SJSA1 (cell line): Measurements from ENCODE around the gene SHROOM3. TPM values are rescaled to one million over a fixed set of nuclear protein-coding genes. Genes with fewer than 3 reads are reported as not detected.
A peak's percentile ranks its signal among the peaks of the same experiment; 100 is the strongest.

Experiments
- DNase-seq, 2 experiments: peaks; one replicate each; pipeline ENCODE4 v3.0.0-alpha.2; 2015 to 2020; ENCODE audit warnings: low spot score in 2 of 2, low read depth in 1 of 2
- H3K27ac ChIP-seq: fragments of 250-450 bp; sonication (Bioruptor Pico); 2 replicates; pipeline ENCODE4 v1.5.1; 2020; ENCODE audit warnings: mild to moderate bottlenecking, moderate library complexity
- H3K27me3 ChIP-seq: fragments of 250-450 bp; sonication (Bioruptor Pico); replicated peaks from 2 replicates; pipeline ENCODE4 v1.5.1; 2020; ENCODE audit warnings: mild to moderate bottlenecking, moderate library complexity
- H3K36me3 ChIP-seq: fragments of 250-450 bp; sonication (Bioruptor Pico); 2 replicates; pipeline ENCODE4 v1.5.1; 2020; ENCODE audit warnings: mild to moderate bottlenecking
- H3K4me1 ChIP-seq: fragments of 250-450 bp; sonication (Bioruptor Pico); replicated peaks from 2 replicates; pipeline ENCODE4 v1.6.1; 2021; ENCODE audit warnings: mild to moderate bottlenecking
- H3K4me3 ChIP-seq: fragments of 250-450 bp; sonication (Bioruptor Pico); 2 replicates; pipeline ENCODE4 v1.5.1; 2020; ENCODE audit warnings: mild to moderate bottlenecking
- H3K9me3 ChIP-seq: fragments of 250-450 bp; sonication (Bioruptor Pico); replicated peaks from 2 replicates; pipeline ENCODE4 v1.5.1; 2020; ENCODE audit warnings: mild to moderate bottlenecking
- total RNA-seq: library from RNA; depleted of rRNA; stranded (reverse); fragments of >200 nt; shearing (Covaris generic); gene quantifications from 2 replicates; pipeline ENCODE4 v1.2.3, GENCODE V29; 2014

The SHROOM3 gene
- total RNA-seq, 1 experiment from 2014 or later = 18.7 TPM

GRCh38 chr4:76616526-76616925 is 181.5 kb downstream of the SHROOM3 start:
- no peaks in the 10 kb centered on the region for H3K9me3 ChIP-seq
- H3K4me3 ChIP-seq = no peak overlapping the region
- no peak overlapping the region for H3K27ac ChIP-seq
- H3K4me1 ChIP-seq = peaks cover 14% of the 10 kb centered on the region
- H3K27me3 ChIP-seq = no peaks in the 10 kb centered on the region
- no peak for DNase-seq
- no peaks in the 10 kb centered on the region for H3K36me3 ChIP-seq

DNA sequence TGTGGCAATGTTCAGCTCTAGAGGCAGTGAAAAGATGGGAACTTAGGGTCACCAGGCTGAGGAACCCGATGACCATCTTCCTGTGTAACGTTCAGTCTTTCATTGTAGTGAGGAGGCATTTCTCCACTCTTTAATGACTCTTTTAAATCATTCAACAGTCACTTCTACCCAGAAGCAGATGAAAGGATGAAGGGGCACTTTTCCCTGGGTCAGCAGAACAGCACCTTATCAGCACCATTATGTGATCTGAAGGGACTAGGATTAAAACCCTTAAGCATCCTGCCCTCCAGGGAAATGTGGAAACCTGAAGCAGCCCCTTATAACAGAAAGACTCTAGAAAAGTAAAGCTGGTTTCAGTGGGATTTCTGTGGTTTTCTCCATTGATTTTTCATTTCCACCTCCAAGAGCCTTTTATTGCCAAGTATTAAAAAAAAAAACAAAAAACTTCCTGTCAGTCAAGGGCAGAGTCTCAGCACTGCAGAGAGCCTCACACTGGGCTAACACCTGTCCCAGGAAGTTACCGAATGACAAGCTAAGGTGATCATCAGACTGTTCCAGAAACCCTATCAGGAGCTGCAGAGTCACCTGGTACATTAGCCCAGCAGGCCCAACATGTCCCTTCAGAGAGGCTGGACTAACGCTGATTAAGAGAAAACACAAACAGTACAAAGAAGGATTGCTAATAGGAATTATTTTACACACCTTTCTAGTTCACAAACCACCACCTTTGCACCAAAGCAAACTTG is 185.9 kb downstream of the SHROOM3 start:
- Histone ChIP-seq H3K9me3 (no peaks in the 10 kb centered on the region), H3K27ac (no peak overlapping the region), H3K4me3 (no peak overlapping the region), H3K36me3 (no peaks in the 10 kb centered on the region), H3K27me3 (no peaks in the 10 kb centered on the region), H3K4me1 (peaks cover 40% of the 10 kb centered on the region)
- no peak for DNase-seq

GRCh38 chr4:76622126-76622525 is 187.1 kb downstream of the SHROOM3 start:
- no peaks in the 10 kb centered on the region for H3K27me3 ChIP-seq
- H3K9me3 ChIP-seq = no peaks in the 10 kb centered on the region
- H3K27ac ChIP-seq = peak overlapping the region; percentile 70
- no peak for DNase-seq
- H3K36me3 ChIP-seq = no peaks in the 10 kb centered on the region
- H3K4me3 ChIP-seq = no peak overlapping the region
- peaks cover 49% of the 10 kb centered on the region for H3K4me1 ChIP-seq

GRCh38 chr4:76622717-76623116 is 187.7 kb downstream of the SHROOM3 start:
- no peak for DNase-seq
- H3K27me3 ChIP-seq = no peaks in the 10 kb centered on the region
- peaks cover 50% of the 10 kb centered on the region for H3K4me1 ChIP-seq
- no peaks in the 10 kb centered on the region for H3K36me3 ChIP-seq
- no peak overlapping the region for H3K4me3 ChIP-seq
- peak overlapping the region; percentile 70 for H3K27ac ChIP-seq
- H3K9me3 ChIP-seq = no peaks in the 10 kb centered on the region

GRCh38 chr4:76623217-76624045 is 188.4 kb downstream of the SHROOM3 start:
- H3K4me1 ChIP-seq = peaks cover 50% of the 10 kb centered on the region
- no peaks in the 10 kb centered on the region for H3K9me3 ChIP-seq
- no peaks in the 10 kb centered on the region for H3K27me3 ChIP-seq
- no peak for DNase-seq
- H3K36me3 ChIP-seq = no peaks in the 10 kb centered on the region
- H3K4me3 ChIP-seq = no peak overlapping the region
- H3K27ac ChIP-seq = peak overlapping the region; percentile 70

GRCh38 chr4:76624241-76624681 is 189.2 kb downstream of the SHROOM3 start:
- DNase-seq = peak; percentile 75 to 80
- Histone ChIP-seq H3K36me3 (no peaks in the 10 kb centered on the region), H3K9me3 (no peaks in the 10 kb centered on the region), H3K27me3 (no peaks in the 10 kb centered on the region), H3K27ac (peak overlapping the region; percentile 70), H3K4me1 (peaks cover 50% of the 10 kb centered on the region), H3K4me3 (no peak overlapping the region)

- H3K36me3 ChIP-seq = no peaks in the 10 kb centered on the region
- peak overlapping the region; percentile 70 for H3K27ac ChIP-seq
- peaks cover 53% of the 10 kb centered on the region for H3K4me1 ChIP-seq
- DNase-seq = no peak
- H3K4me3 ChIP-seq = no peak overlapping the region
- no peaks in the 10 kb centered on the region for H3K9me3 ChIP-seq
- no peaks in the 10 kb centered on the region for H3K27me3 ChIP-seq
Observed at GRCh38 chr4:76624931-76625715, 190.1 kb downstream of the SHROOM3 start.

DNA sequence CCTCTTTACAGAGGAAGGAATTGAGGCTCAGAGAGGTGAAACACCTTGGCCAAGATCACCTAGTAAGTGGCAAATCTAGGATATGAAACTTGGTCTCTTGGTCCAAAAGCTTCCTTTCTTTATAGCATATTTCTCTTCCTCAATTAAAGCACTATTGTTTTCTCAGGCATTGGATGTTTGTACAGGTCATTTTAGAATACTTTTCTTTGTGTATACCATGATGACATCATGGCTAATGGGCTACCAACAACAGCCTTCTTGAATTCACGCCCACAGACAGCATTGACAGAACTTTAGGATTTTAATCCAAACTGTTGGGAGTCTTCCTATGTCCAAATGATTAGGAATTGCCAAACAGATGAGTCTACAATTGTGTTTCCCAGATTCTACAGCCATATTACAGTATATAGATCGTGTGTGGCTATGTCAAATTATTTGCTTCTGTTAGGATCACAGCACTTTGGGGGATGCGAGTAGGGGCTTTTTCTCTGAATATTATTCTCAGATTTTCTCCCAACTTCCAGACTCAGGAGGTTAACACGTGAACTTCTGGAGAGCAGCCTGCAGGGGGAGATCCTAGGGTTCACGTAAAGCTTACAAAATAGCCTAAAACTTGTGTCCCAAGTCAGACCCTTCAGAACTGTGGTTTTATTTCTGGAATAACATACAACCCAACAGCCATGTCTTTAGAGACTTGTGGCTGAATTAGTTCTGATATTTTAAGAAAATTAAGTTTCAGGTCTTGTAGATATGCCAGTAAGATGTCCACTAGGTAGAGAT is 191.8 kb downstream of the SHROOM3 start:
- no peak overlapping the region for H3K27ac ChIP-seq
- no peak for DNase-seq
- H3K9me3 ChIP-seq = no peaks in the 10 kb centered on the region
- H3K4me1 ChIP-seq = peaks cover 54% of the 10 kb centered on the region
- no peak overlapping the region for H3K4me3 ChIP-seq
- H3K36me3 ChIP-seq = no peaks in the 10 kb centered on the region
- no peaks in the 10 kb centered on the region for H3K27me3 ChIP-seq

- Histone ChIP-seq H3K4me3 (no peak overlapping the region), H3K36me3 (no peaks in the 10 kb centered on the region)
- DNase-seq = no peak
Observed at GRCh38 chr4:76628251-76628650, 193.2 kb downstream of the SHROOM3 start.

DNA sequence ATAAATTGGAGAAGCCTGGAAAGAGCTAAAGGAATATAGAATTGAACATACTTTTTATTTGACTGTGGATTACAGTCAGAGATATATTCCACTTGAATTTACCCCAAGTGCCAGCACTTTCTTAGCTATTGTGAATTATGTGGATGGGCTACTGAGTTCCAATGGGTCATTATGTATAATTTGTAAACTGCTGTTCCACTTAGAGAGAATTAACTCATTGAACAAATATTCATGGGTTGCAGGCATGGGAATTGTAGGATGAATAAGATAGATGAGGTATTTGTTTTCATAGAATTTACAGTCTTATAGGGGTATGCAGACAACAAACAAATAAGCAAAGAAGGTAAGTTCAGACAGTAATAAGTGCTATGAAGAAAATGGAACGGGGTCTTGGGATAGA is 195.7 kb downstream of the SHROOM3 start:
- Histone ChIP-seq H3K27ac (no peak overlapping the region), H3K4me1 (peaks cover 39% of the 10 kb centered on the region)
- no peak for DNase-seq

More at GRCh38 chr4:76628251-76628650, 193.2 kb downstream of the SHROOM3 start:
- peaks cover 41% of the 10 kb centered on the region for H3K4me1 ChIP-seq
- no peaks in the 10 kb centered on the region for H3K27me3 ChIP-seq
- no peaks in the 10 kb centered on the region for H3K9me3 ChIP-seq
- H3K27ac ChIP-seq = no peak overlapping the region

DNA sequence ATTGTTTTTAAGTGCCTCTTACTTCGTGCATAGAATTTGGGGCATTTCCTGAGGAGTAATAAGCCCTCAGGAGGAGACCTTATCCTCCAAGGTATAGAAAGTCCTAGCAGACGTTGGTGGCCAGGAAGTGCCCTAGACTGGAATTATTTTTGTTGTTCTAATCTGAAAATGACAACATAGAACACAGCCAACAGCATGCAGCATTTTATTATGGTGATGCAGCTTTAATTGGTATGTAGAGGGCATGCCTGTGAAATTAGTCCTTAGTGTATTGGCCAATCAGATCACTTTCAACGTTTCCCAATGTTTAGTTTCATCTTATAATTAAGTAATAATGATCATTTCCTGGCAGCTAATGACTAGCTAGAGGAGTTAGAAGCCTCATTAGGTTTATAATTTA is 199.2 kb downstream of the SHROOM3 start:
- no peak overlapping the region for H3K4me3 ChIP-seq
- H3K27me3 ChIP-seq = no peaks in the 10 kb centered on the region
- DNase-seq = peak; percentile 66 to 83
- peaks cover 32% of the 10 kb centered on the region for H3K4me1 ChIP-seq
- H3K36me3 ChIP-seq = no peaks in the 10 kb centered on the region
- no peaks in the 10 kb centered on the region for H3K9me3 ChIP-seq
- H3K27ac ChIP-seq = peak overlapping the region; percentile 88

More for the DNA sequence above, 195.7 kb downstream of the SHROOM3 start:
- Histone ChIP-seq H3K4me3 (no peak overlapping the region), H3K36me3 (no peaks in the 10 kb centered on the region), H3K9me3 (no peaks in the 10 kb centered on the region), H3K27me3 (no peaks in the 10 kb centered on the region)

- Histone ChIP-seq H3K4me3 (no peak overlapping the region), H3K9me3 (no peaks in the 10 kb centered on the region), H3K27me3 (no peaks in the 10 kb centered on the region), H3K27ac (no peak overlapping the region), H3K4me1 (peaks cover 26% of the 10 kb centered on the region), H3K36me3 (no peaks in the 10 kb centered on the region)
- DNase-seq = no peak
Observed at GRCh38 chr4:76637712-76638361, 202.8 kb downstream of the SHROOM3 start.
